Measurements from ENCODE around the gene SLC7A9. TPM values are rescaled to one million over a fixed set of nuclear protein-coding genes. Genes with fewer than 3 reads are reported as not detected.

Gene SLC7A9
- polyA plus RNA-seq, 2 of the 4 experiments (the other 2 are of a cell fraction), result 0.50 to 0.62 TPM

GRCh38 chr19:32911467-32911866 is 41.9 kb upstream of the SLC7A9 start:
- Histone ChIP-seq H3K4me1 (no peaks in the 10 kb centered on the region), H3K4me3 (no peak overlapping the region), H3K9me3 (no peaks in the 10 kb centered on the region), H3K27ac (no peak overlapping the region), H3K4me2 (no peak overlapping the region)
- ATAC-seq (no peak), DNase-seq (ENCODE audit: low read depth in 1 of 2, low spot score in 1 of 2) (no peak), FAIRE-seq (no peak)
- WGBS (ENCODE audit: missing lambda C conversion rate), result 87% methylated on average over 4 of the region's 4 CpGs
- POLR2A ChIA-PET, result no interaction called here
- TF ChIP-seq ESRRA (IDR thresholded peaks at IDR 0.05; ENCODE audit: borderline replicate concordance, low read length) (no peak), SREBF2 (IDR thresholded peaks at IDR 0.05) (no peak), USF2 (IDR thresholded peaks at IDR 0.05) (no peak), MAFK (IDR thresholded peaks at IDR 0.05; ENCODE audit: partially characterized antibody) (peak; percentile 35), HOXB5 (CRISPR knock-in tag; IDR thresholded peaks at IDR 0.05) (no peak), PBX3 (IDR thresholded peaks at IDR 0.05) (no peak), MAZ (IDR thresholded peaks at IDR 0.05; ENCODE audit: borderline replicate concordance, low read depth, low read length) (no peak)
- CTCF ChIA-PET, result interaction anchor here (0.6 to 1.3 kb wide), 3 partner anchors 15 to 42 kb away, joined by 3 read pairs; partner anchors contain the start of gene SLC7A9

- no peaks in the 10 kb centered on the region for H3K4me1 ChIP-seq
- ATAC-seq (no peak), DNase-seq (ENCODE audit: low read depth in 1 of 2, low spot score in 1 of 2) (no peak), FAIRE-seq (peak; percentile 68)
- H3K4me2 ChIP-seq, result no peak overlapping the region
- H3K4me3 ChIP-seq, result no peak overlapping the region
- H3K27ac ChIP-seq, result no peak overlapping the region
- 72% methylated on average over 5 of the region's 5 CpGs for WGBS (ENCODE audit: missing lambda C conversion rate)
- H3K9me3 ChIP-seq, result no peaks in the 10 kb centered on the region; the same call in 2 of the 3 replicates
- TF ChIP-seq RAD21 (conservative IDR thresholded peaks at IDR 0.05 in 1 of 2, IDR thresholded peaks at IDR 0.05 in 1 of 2), result no peak
- TF ChIP-seq MYC (IDR thresholded peaks at IDR 0.05; ENCODE audit: borderline replicate concordance, low read length), result no peak
- no peak for TF ChIP-seq CHD2 (IDR thresholded peaks at IDR 0.05; ENCODE audit: low read length, partially characterized antibody)
- no peak for TF ChIP-seq ESRRA (IDR thresholded peaks at IDR 0.05; ENCODE audit: borderline replicate concordance, low read length)
- TF ChIP-seq EHF (CRISPR knock-in tag; IDR thresholded peaks at IDR 0.05), result no peak
- TF ChIP-seq E2F6 (IDR thresholded peaks at IDR 0.05; ENCODE audit: borderline replicate concordance, low read depth), result no peak
- TF ChIP-seq RARB (CRISPR knock-in tag; IDR thresholded peaks at IDR 0.05), result no peak
- TF ChIP-seq MAFK (IDR thresholded peaks at IDR 0.05; ENCODE audit: partially characterized antibody), result no peak
- TF ChIP-seq ATOH8 (CRISPR knock-in tag; IDR thresholded peaks at IDR 0.05; ENCODE audit: low read depth), result no peak
- no peak for TF ChIP-seq HOXB13 (CRISPR knock-in tag; IDR thresholded peaks at IDR 0.05; ENCODE audit: low read depth)
- no peak for TF ChIP-seq NFE2L2 (conservative IDR thresholded peaks at IDR 0.05; ENCODE audit: low read length)
- TF ChIP-seq BCL3 (IDR thresholded peaks at IDR 0.05), result no peak
- TF ChIP-seq RFX5 (IDR thresholded peaks at IDR 0.05), result no peak
- TF ChIP-seq POLR2A (IDR thresholded peaks at IDR 0.05; ENCODE audit: low read length), result no peak
- no peak for TF ChIP-seq SMC3 (IDR thresholded peaks at IDR 0.05)
- TF ChIP-seq CBX2 (IDR thresholded peaks at IDR 0.05; ENCODE audit: borderline replicate concordance, low read depth), result no peak
- no peak for TF ChIP-seq GATA3 (IDR thresholded peaks at IDR 0.05; ENCODE audit: borderline replicate concordance)
- TF ChIP-seq TP53 (CRISPR knock-in tag; IDR thresholded peaks at IDR 0.05), result no peak
- ChIA-PET CTCF (interaction anchor here (0.7 to 1.3 kb wide), 2 partner anchors 16 to 41 kb away, joined by 3 to 4 read pairs; partner anchors contain the start of gene SLC7A9), POLR2A (no interaction called here)
Measured at GRCh38 chr19:32910874-32911273, 41.3 kb upstream of the SLC7A9 start.
